Prostate gland (tissue), 2 donors: ENCODE data around the gene AHNAK2.
"Not testable (repeated sequence)": the region's sequence is repeated elsewhere in the genome, so short reads cannot be mapped to it uniquely, and the experiment has no call there.

ENCODE experiments used
- CTCF ChIP-seq, 4 experiments: fragments of 200-600 bp in 2 of 4; fragments of 450-650 bp in 2 of 4; sonication (generic) in 2 of 4; IDR thresholded peaks; 1 replicate in 3 of 4; 2 replicates in 1 of 4; pipeline ENCODE4 v1.5.1; 2016 to 2019; ENCODE audit warnings: antibody characterized with exemption in 4 of 4, mild to moderate bottlenecking in 2 of 4, moderate library complexity in 2 of 4
- POLR2A ChIP-seq: fragments of 450-650 bp; IDR thresholded peaks from one replicate; pipeline ENCODE4 v1.6.1; 2016; ENCODE audit warnings: antibody characterized with exemption, mild to moderate bottlenecking
- POLR2AphosphoS5 ChIP-seq: sonication (generic); formaldehyde crosslinking; IDR thresholded peaks from one replicate; pipeline ENCODE4 v1.6.1; 2017; ENCODE audit warnings: antibody characterized with exemption

- TF ChIP-seq CTCF (IDR thresholded peaks at IDR 0.05); POLR2A; POLR2AphosphoS5: not testable (repeated sequence)
These were observed 30.1 kb downstream of the AHNAK2 start for GRCh38 chr14:104947881-104948735.
